ENCODE results near the gene MRPL40.

MRPL40 gene

DNA sequence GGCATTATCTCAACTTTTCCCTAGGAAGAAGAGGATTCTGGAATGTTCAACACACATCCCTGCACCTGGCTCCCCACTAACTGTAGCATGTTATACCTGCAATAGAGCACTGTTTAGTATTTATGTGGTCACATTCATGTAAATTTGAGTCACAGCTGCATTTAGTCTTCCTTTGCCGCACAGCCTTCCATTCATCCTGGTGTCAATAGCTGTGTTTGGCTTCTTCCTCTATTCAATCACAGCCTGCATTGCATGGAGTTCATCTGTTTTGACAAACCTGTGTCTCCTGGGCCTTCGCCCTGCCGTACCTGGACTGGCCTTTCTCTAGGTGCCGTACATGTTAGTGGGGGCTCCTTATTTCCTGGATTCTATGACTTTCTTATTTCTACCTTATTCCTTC lies 19.2 kb downstream of the MRPL40 start:
- Histone ChIP-seq H3K27me3 (ENCODE audit: control insufficient read depth, insufficient read depth, low read length) (no peaks in the 10 kb centered on the region), H3K9me3 (ENCODE audit: control insufficient read depth, insufficient read depth, low read length) (no peaks in the 10 kb centered on the region), H3K4me1 (ENCODE audit: control insufficient read depth, insufficient read depth, low read length) (no peaks in the 10 kb centered on the region), H3K27ac (ENCODE audit: low read length) (no peak overlapping the region), H3K36me3 (ENCODE audit: control insufficient read depth, insufficient read depth, low read length) (peaks cover 18% of the 10 kb centered on the region), H3K4me3 (ENCODE audit: low read length) (no peak overlapping the region)
- WGBS (ENCODE audit: insufficient coverage, insufficient read length) = no CpG with 5 or more reads among the region's 4 CpGs
- DNase-seq (ENCODE audit: low read depth, low spot score) = no peak

DNA sequence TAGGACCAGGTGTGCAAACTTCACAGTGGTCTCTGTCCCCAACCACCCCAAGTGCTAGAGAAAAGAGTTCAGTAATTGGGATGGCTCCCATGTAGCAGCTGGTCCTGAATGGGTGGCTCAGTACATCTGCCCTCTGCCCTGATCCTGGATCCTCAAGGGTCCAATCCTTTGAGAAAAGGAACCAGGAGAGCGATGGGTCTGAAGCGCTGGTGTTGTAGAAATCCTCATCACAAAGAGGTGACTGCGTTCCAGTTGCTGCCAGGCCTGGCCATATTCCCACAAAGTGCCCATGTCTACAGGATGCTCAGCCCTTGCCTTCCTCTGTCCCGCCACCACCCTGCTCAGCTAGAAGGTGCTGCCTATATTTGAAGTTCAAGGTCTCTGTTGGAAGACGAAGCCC lies 21.4 kb downstream of the MRPL40 start:
- WGBS (ENCODE audit: insufficient coverage, insufficient read length) = no CpG with 5 or more reads among the region's 5 CpGs
- no peaks in the 10 kb centered on the region for H3K27me3 ChIP-seq (ENCODE audit: control insufficient read depth, insufficient read depth, low read length)
- DNase-seq (ENCODE audit: low read depth, low spot score) = no peak
- H3K27ac ChIP-seq (ENCODE audit: low read length) = no peak overlapping the region
- H3K9me3 ChIP-seq (ENCODE audit: control insufficient read depth, insufficient read depth, low read length) = no peaks in the 10 kb centered on the region
- H3K4me1 ChIP-seq (ENCODE audit: control insufficient read depth, insufficient read depth, low read length) = no peaks in the 10 kb centered on the region
- H3K36me3 ChIP-seq (ENCODE audit: control insufficient read depth, insufficient read depth, low read length) = peaks cover 25% of the 10 kb centered on the region
- no peak overlapping the region for H3K4me3 ChIP-seq (ENCODE audit: low read length)

DNA sequence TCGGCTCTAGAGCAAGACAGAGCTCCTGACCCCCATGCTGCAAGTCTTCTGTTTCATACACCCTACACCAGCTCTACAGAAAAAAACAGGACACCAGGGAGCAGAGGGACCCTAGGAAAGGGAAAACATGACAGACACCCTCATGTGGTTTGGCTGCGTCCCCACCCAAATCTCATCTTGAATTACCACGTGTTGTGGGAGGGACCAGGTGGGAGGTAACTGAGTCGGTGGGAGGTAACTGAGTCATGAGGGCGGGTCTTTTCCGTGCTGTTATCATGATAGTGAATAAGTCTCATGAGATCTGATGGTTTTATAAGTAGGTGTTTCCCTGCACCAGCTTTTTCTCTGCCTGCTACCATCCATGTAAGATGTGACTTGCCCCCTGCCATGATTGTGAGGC lies 21.8 kb downstream of the MRPL40 start:
- DNase-seq (ENCODE audit: low read depth, low spot score) = no peak
- no peak overlapping the region for H3K4me3 ChIP-seq (ENCODE audit: low read length)
- no peaks in the 10 kb centered on the region for H3K4me1 ChIP-seq (ENCODE audit: control insufficient read depth, insufficient read depth, low read length)
- H3K27me3 ChIP-seq (ENCODE audit: control insufficient read depth, insufficient read depth, low read length) = no peaks in the 10 kb centered on the region
- H3K9me3 ChIP-seq (ENCODE audit: control insufficient read depth, insufficient read depth, low read length) = no peaks in the 10 kb centered on the region
- peaks cover 25% of the 10 kb centered on the region for H3K36me3 ChIP-seq (ENCODE audit: control insufficient read depth, insufficient read depth, low read length)
- WGBS (ENCODE audit: insufficient coverage, insufficient read length) = no CpG with 5 or more reads among the region's 6 CpGs
- no peak overlapping the region for H3K27ac ChIP-seq (ENCODE audit: low read length)

DNA sequence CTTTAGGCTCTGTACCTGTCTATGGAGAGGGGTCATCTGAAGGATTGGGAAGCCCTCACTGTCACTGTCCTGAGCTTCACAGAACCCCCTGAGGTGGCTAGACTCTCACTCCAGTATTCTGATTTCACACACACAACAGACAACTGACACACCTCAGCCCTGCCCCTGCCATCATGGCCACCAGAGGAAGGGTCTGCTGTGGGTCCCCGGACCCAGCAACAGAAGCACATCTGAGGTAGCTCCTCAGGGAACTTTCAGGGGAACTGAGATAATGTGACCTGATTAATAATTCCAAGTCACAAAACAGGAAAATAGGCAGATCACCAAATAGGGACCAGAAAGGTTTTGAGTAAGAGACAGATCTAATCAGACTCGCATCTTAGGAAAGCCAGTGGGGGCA lies 22.7 kb downstream of the MRPL40 start:
- Histone ChIP-seq H3K27ac (ENCODE audit: low read length) (no peak overlapping the region), H3K27me3 (ENCODE audit: control insufficient read depth, insufficient read depth, low read length) (no peaks in the 10 kb centered on the region), H3K9me3 (ENCODE audit: control insufficient read depth, insufficient read depth, low read length) (no peaks in the 10 kb centered on the region), H3K4me1 (ENCODE audit: control insufficient read depth, insufficient read depth, low read length) (no peaks in the 10 kb centered on the region), H3K4me3 (ENCODE audit: low read length) (no peak overlapping the region), H3K36me3 (ENCODE audit: control insufficient read depth, insufficient read depth, low read length) (peaks cover 25% of the 10 kb centered on the region)
- no CpG with 5 or more reads among the region's 2 CpGs for WGBS (ENCODE audit: insufficient coverage, insufficient read length)
- no peak for DNase-seq (ENCODE audit: low read depth, low spot score)

DNA sequence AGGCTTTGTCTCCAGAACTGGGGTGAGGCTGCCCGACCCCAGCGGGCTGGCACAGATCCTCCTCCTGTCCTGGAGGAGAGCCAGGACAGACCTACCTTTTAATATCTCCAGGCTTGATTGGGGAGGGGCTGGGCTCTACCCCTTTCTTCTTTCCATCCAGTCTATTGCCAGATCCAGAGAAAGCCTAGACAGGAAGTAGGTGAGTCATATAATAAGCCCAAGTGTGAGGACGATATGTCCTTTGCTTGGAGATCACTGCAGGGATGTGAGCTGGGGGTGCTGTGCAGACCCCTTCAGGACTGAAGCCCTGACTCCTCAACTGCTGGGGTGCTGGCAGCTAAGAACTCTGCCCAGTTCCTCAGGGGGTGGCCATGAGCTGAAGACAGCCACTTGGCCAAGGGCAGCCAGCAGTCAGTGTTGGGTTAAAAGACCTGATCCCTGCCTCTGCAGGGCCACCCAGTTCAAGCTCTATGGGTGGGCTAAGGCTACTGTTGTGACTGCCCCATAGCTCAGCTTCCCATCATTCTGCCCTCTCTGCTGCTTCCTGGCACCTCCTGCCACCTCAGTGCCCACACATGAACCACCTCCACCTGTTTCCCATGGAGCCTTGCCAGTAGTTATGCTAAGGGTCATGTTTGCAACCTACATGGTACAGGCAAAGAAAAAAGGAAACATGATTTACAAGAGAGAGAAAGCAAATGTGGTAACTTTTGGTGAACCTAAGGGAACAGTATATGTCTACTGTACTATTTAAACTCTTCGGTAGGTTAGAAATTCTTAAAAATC lies 23.4 kb downstream of the MRPL40 start:
- WGBS (ENCODE audit: insufficient coverage, insufficient read length) = no CpG with 5 or more reads among the region's 4 CpGs
- Histone ChIP-seq H3K4me1 (ENCODE audit: control insufficient read depth, insufficient read depth, low read length) (no peaks in the 10 kb centered on the region), H3K4me3 (ENCODE audit: low read length) (no peak overlapping the region), H3K27me3 (ENCODE audit: control insufficient read depth, insufficient read depth, low read length) (no peaks in the 10 kb centered on the region), H3K27ac (ENCODE audit: low read length) (no peak overlapping the region), H3K9me3 (ENCODE audit: control insufficient read depth, insufficient read depth, low read length) (no peaks in the 10 kb centered on the region), H3K36me3 (ENCODE audit: control insufficient read depth, insufficient read depth, low read length) (peaks cover 25% of the 10 kb centered on the region)
- no peak for DNase-seq (ENCODE audit: low read depth, low spot score)

DNA sequence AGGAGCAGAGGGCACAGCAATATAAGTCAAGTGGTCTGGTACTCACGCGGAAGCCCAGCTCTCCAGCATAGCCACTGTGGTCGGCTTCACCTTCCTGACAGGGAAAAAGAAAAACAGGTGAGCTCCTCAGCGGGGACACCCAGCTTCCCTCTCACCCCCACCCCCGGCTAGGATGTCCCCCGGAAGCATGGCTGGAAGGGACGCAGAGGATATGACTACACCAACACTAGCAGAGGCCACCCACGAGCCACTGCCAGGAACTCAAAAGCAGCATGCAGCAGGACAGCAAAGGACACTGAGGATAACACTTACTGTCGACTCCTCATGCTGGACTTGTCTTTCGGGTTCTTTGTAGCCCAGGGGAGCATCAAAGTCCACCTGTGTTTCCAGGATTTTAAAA lies 24.2 kb downstream of the MRPL40 start:
- Histone ChIP-seq H3K4me1 (ENCODE audit: control insufficient read depth, insufficient read depth, low read length) (no peaks in the 10 kb centered on the region), H3K9me3 (ENCODE audit: control insufficient read depth, insufficient read depth, low read length) (no peaks in the 10 kb centered on the region), H3K27ac (ENCODE audit: low read length) (no peak overlapping the region), H3K4me3 (ENCODE audit: low read length) (no peak overlapping the region), H3K36me3 (ENCODE audit: control insufficient read depth, insufficient read depth, low read length) (peaks cover 25% of the 10 kb centered on the region), H3K27me3 (ENCODE audit: control insufficient read depth, insufficient read depth, low read length) (no peaks in the 10 kb centered on the region)
- no peak for DNase-seq (ENCODE audit: low read depth, low spot score)
- no CpG with 5 or more reads among the region's 10 CpGs for WGBS (ENCODE audit: insufficient coverage, insufficient read length)

DNA sequence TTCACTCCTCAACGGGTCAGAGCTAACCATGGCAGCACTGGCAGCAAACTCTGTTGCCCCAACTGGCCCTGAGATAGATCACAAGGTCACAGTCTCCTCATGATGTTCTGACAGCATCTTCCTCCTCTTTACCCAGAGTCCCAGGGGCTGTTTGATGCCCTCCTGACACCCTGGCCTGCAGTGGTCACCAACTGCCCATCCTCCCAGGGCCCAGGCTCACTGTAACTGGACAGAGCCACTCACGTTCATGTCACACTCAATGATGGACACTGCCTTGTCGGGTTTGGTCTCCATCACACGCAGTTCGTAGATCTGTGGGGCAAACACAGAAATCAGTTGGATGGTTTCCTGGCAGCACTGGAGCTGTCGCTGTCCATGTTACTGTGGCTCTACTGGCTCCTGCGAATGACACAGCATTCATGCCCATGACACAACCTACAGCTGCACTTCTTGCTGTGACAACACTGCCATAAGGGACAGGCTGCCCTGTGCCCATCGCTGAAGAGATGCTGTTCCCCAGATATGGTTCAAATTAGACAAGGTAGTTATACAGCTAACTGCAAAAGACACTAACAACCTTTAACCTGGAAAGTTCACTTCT lies 25.6 kb downstream of the MRPL40 start:
- no peaks in the 10 kb centered on the region for H3K27me3 ChIP-seq (ENCODE audit: control insufficient read depth, insufficient read depth, low read length)
- H3K9me3 ChIP-seq (ENCODE audit: control insufficient read depth, insufficient read depth, low read length) = no peaks in the 10 kb centered on the region
- peaks cover 25% of the 10 kb centered on the region for H3K36me3 ChIP-seq (ENCODE audit: control insufficient read depth, insufficient read depth, low read length)
- no CpG with 5 or more reads among the region's 8 CpGs for WGBS (ENCODE audit: insufficient coverage, insufficient read length)
- no peak for DNase-seq (ENCODE audit: low read depth, low spot score)
- H3K27ac ChIP-seq (ENCODE audit: low read length) = no peak overlapping the region
- no peak overlapping the region for H3K4me3 ChIP-seq (ENCODE audit: low read length)
- H3K4me1 ChIP-seq (ENCODE audit: control insufficient read depth, insufficient read depth, low read length) = no peaks in the 10 kb centered on the region

DNA sequence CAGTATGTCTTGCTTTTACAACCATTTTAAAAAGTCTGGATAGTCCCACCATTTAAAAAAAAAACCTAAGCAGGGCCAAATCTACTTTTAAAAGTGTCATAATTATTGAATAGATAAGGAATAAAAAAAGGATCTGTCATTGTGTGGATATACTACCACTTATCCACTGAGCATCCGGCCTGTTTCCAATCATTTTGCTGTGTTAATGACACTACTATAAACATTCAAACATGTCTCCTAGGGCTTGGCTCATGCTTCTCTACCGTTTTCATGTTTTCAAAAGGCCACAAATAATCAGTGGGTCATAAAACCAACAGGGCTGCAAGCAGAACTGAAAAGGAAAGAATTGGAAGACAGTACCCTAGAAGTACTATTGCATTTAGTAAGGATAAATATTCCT lies 27.7 kb downstream of the MRPL40 start:
- Histone ChIP-seq H3K36me3 (ENCODE audit: control insufficient read depth, insufficient read depth, low read length) (peaks cover 26% of the 10 kb centered on the region), H3K9me3 (ENCODE audit: control insufficient read depth, insufficient read depth, low read length) (no peaks in the 10 kb centered on the region), H3K4me3 (ENCODE audit: low read length) (no peak overlapping the region), H3K27me3 (ENCODE audit: control insufficient read depth, insufficient read depth, low read length) (no peaks in the 10 kb centered on the region), H3K4me1 (ENCODE audit: control insufficient read depth, insufficient read depth, low read length) (no peaks in the 10 kb centered on the region), H3K27ac (ENCODE audit: low read length) (no peak overlapping the region)
- DNase-seq (ENCODE audit: low read depth, low spot score) = no peak
- WGBS (ENCODE audit: insufficient coverage, insufficient read length) = no CpG with 5 or more reads among the region's 2 CpGs

DNA sequence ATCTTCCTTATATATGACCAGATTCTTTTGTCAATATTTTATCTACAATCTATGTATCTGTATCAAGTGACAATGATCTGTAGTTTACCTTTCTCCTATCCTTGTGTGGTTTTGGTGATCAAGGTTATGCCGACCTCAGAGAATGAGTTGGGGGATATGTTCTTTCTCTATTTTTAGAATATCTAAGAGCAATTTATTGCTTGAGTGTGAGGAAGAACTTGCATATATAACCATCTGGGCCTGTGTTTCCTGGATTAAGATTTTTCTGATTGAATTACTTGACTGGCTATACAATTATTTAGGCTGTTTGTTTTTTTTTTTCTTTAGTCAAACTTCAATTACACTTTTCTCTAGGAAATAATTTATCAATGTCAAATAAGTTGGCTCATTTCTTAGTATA lies 29.2 kb downstream of the MRPL40 start:
- DNase-seq (ENCODE audit: low read depth, low spot score) = no peak
- H3K4me1 ChIP-seq (ENCODE audit: control insufficient read depth, insufficient read depth, low read length) = no peaks in the 10 kb centered on the region
- H3K4me3 ChIP-seq (ENCODE audit: low read length) = no peak overlapping the region
- H3K27ac ChIP-seq (ENCODE audit: low read length) = no peak overlapping the region
- H3K27me3 ChIP-seq (ENCODE audit: control insufficient read depth, insufficient read depth, low read length) = no peaks in the 10 kb centered on the region
- no peaks in the 10 kb centered on the region for H3K9me3 ChIP-seq (ENCODE audit: control insufficient read depth, insufficient read depth, low read length)
- H3K36me3 ChIP-seq (ENCODE audit: control insufficient read depth, insufficient read depth, low read length) = peaks cover 22% of the 10 kb centered on the region
- WGBS (ENCODE audit: insufficient coverage, insufficient read length) = no CpG with 5 or more reads among the region's 1 CpG

DNA sequence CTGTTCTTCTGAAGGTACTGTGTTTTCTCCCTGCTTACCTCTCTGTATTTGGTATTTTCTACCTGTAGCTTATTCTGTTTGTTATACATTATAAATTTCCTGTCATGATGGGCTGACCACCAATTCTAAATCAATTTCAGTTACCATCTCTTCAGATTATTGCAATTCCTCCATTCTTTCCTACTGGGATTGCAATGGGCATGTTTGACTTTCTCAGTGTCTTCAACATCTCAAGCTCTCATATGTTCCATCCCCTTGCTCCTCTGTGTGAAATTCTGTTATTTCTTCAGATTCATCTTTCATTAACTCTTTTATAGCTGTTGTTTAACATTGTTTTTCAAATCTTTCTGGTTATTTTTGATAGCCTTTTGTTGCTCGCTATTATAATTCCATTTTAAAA lies 30.7 kb downstream of the MRPL40 start:
- no peaks in the 10 kb centered on the region for H3K9me3 ChIP-seq (ENCODE audit: control insufficient read depth, insufficient read depth, low read length)
- no CpG with 5 or more reads among the region's 1 CpG for WGBS (ENCODE audit: insufficient coverage, insufficient read length)
- no peak for DNase-seq (ENCODE audit: low read depth, low spot score)
- H3K4me3 ChIP-seq (ENCODE audit: low read length) = no peak overlapping the region
- H3K27ac ChIP-seq (ENCODE audit: low read length) = no peak overlapping the region
- peaks cover 23% of the 10 kb centered on the region; the same call in 1 of the 2 replicates for H3K36me3 ChIP-seq (ENCODE audit: control insufficient read depth, insufficient read depth, low read length)
- H3K4me1 ChIP-seq (ENCODE audit: control insufficient read depth, insufficient read depth, low read length) = no peaks in the 10 kb centered on the region
- H3K27me3 ChIP-seq (ENCODE audit: control insufficient read depth, insufficient read depth, low read length) = no peaks in the 10 kb centered on the region
